ENCODE results near the gene TIAM1.

DNA sequence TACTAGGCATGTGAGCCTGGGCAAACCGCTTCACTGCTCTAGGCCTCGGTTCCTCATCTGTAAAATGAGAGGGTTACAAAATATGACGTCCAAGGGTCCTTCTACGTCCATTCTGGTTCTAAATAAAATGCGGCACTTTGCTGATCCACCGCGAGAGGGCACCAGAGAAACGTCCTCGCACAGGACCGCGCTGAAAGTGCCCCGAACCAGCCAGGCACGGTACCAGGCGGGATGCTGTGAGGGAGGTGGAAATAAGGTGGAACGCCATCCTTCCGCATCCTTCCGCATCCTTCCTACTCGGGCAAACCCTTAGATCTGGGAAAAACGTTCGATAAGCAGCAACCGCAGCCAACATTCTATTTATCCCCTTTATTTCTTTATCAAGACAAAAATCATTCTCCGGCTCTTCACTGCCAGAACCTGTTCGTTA lies 245.5 kb downstream of the TIAM1 start:
- no peak for TF ChIP-seq POLR2A (IDR thresholded peaks at IDR 0.05)
- TF ChIP-seq, protein P1, sequence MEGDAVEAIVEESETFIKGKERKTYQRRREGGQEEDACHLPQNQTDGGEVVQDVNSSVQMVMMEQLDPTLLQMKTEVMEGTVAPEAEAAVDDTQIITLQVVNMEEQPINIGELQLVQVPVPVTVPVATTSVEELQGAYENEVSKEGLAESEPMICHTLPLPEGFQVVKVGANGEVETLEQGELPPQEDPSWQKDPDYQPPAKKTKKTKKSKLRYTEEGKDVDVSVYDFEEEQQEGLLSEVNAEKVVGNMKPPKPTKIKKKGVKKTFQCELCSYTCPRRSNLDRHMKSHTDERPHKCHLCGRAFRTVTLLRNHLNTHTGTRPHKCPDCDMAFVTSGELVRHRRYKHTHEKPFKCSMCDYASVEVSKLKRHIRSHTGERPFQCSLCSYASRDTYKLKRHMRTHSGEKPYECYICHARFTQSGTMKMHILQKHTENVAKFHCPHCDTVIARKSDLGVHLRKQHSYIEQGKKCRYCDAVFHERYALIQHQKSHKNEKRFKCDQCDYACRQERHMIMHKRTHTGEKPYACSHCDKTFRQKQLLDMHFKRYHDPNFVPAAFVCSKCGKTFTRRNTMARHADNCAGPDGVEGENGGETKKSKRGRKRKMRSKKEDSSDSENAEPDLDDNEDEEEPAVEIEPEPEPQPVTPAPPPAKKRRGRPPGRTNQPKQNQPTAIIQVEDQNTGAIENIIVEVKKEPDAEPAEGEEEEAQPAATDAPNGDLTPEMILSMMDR (IDR thresholded peaks at IDR 0.05) = peak; percentile 72 to 90 (median 84)

Data from heart left ventricle (tissue), 13 donors.